Transverse colon (tissue), 4 donors: ENCODE data around the gene TEKT2. TPM values are rescaled to one million over a fixed set of nuclear protein-coding genes. Genes with fewer than 3 reads are reported as not detected.

Experiments
- DNase-seq: peaks from one replicate; pipeline ENCODE4 v3.0.0-alpha.2; 2019
- H3K27ac ChIP-seq, 4 donors: fragments of 200-600 bp; sonication (generic); 2 replicates each; pipeline ENCODE4 v1.5.1; 2016 to 2018; ENCODE audit warnings: inconsistent platforms in 4 of 4
- H3K27me3 ChIP-seq: fragments of 200-600 bp; sonication (generic); 2 replicates; pipeline ENCODE4 v1.5.1; 2017; ENCODE audit warnings: inconsistent platforms
- H3K36me3 ChIP-seq, 4 donors: fragments of 200-600 bp; sonication (generic); 2 replicates each; pipeline ENCODE4 v1.5.1; 2017 to 2019; ENCODE audit warnings: inconsistent platforms in 4 of 4
- H3K4me1 ChIP-seq, 4 donors: fragments of 200-600 bp; sonication (generic); 2 replicates each; pipeline ENCODE4 v1.5.1; 2017 to 2020; ENCODE audit warnings: inconsistent platforms in 4 of 4
- H3K4me3 ChIP-seq, 4 donors: fragments of 200-600 bp; sonication (generic); 1 replicate in 1 of 4; 2 replicates in 3 of 4; pipeline versions ENCODE4 v1.5.1 to v1.6.1; 2017 to 2019; ENCODE audit warnings: inconsistent platforms in 4 of 4
- H3K9me3 ChIP-seq, 2 donors: fragments of 200-600 bp; sonication (generic); 2 replicates each; pipeline ENCODE4 v1.5.1; 2017 to 2019; ENCODE audit warnings: inconsistent platforms in 2 of 2
- EP300 ChIP-seq: sonication (generic); formaldehyde crosslinking; IDR thresholded peaks from one replicate; pipeline ENCODE4 v1.6.1; 2017; ENCODE audit warnings: antibody characterized with exemption, low read depth
- POLR2A ChIP-seq: fragments of 450-650 bp; IDR thresholded peaks from one replicate; pipeline ENCODE4 v1.6.1; 2016; ENCODE audit warnings: antibody characterized with exemption, mild to moderate bottlenecking, moderate library complexity
- POLR2AphosphoS5 ChIP-seq, 3 donors: sonication (generic); formaldehyde crosslinking; IDR thresholded peaks; one replicate each; pipeline ENCODE4 v1.6.1; 2016; ENCODE audit warnings: antibody characterized with exemption in 3 of 3
- WGBS, 2 donors: methylation state at CpG; one replicate each; pipeline ENCODE4 v1.1.5; 2018; ENCODE audit warnings: low coverage in 1 of 2; 5-methylcytosine and 5-hydroxymethylcytosine counted together
- in situ Hi-C, 4 donors: fragments of 200-750 bp; cut with MboI; loops; one replicate each; pipeline versions ENCODE4 v1.15.0 to v1.15.1; 2017; ENCODE audit warnings: low sequenced_read_pairs in 3 of 4, low pct_ligation_motif_present in 1 of 4, low pct_unique_long_range_greater_than_20kb in 1 of 4
- intact Hi-C: fragments of 100-400 bp; cut with DNase I; formaldehyde crosslinking; loops from one replicate; pipeline ENCODE4 v1.15.1; 2023; ENCODE audit warnings: low total_unique reads
- total RNA-seq, 4 donors: library from RNA; depleted of rRNA; stranded (reverse); fragments of >200 nt; gene quantifications; one replicate each; pipeline ENCODE4 v1.1.0, GENCODE V29; 2016
- TF ChIP-seq, protein P1 (sequence below), 5 experiments: fragments of 200-600 bp in 3 of 5; fragments of 450-650 bp in 2 of 5; sonication (generic) in 3 of 5; IDR thresholded peaks; 1 replicate in 2 of 5; 2 replicates in 3 of 5; pipeline ENCODE4 v1.5.1; 2016 to 2017; ENCODE audit warnings: antibody characterized with exemption in 5 of 5, inconsistent platforms in 3 of 5, mild to moderate bottlenecking in 2 of 5, moderate library complexity in 1 of 5

The TEKT2 gene
- total RNA-seq, 4 donors from 2014 or later = not detected

DNA sequence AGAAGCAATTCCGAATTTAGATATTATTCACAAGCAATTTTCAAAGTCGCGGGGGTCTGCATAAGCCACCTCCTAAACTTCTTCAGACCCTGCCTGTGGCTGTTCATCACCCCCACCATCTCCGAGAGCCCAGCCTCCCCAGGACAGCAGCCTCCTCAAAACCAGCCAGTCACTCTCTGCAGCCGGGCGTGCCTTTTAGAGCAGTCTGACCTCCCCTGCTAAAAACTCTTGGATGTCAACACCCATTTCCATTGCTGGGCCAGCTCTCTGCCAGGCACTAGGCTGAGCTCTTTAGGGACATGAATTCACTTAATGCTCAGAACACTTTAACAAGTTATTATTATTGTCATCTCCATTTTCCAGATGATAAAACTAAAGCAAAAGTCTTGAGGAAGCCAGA, 16.5 kb downstream of the TEKT2 start:
- no peaks in the 10 kb centered on the region for H3K27me3 ChIP-seq
- no peak overlapping the region for H3K4me3 ChIP-seq
- DNase-seq = no peak
- H3K36me3 ChIP-seq = no peaks in the 10 kb centered on the region
- no peak overlapping the region for H3K27ac ChIP-seq
- no peaks in the 10 kb centered on the region for H3K9me3 ChIP-seq
- no peak for TF ChIP-seq EP300
- no peak for TF ChIP-seq POLR2A
- TF ChIP-seq POLR2AphosphoS5 (IDR thresholded peaks at IDR 0.05) = no peak
- TF ChIP-seq, protein P1, sequence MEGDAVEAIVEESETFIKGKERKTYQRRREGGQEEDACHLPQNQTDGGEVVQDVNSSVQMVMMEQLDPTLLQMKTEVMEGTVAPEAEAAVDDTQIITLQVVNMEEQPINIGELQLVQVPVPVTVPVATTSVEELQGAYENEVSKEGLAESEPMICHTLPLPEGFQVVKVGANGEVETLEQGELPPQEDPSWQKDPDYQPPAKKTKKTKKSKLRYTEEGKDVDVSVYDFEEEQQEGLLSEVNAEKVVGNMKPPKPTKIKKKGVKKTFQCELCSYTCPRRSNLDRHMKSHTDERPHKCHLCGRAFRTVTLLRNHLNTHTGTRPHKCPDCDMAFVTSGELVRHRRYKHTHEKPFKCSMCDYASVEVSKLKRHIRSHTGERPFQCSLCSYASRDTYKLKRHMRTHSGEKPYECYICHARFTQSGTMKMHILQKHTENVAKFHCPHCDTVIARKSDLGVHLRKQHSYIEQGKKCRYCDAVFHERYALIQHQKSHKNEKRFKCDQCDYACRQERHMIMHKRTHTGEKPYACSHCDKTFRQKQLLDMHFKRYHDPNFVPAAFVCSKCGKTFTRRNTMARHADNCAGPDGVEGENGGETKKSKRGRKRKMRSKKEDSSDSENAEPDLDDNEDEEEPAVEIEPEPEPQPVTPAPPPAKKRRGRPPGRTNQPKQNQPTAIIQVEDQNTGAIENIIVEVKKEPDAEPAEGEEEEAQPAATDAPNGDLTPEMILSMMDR (IDR thresholded peaks at IDR 0.05) = no peak
- in situ Hi-C loops = loop anchor here in 3 of 4 donors (10.0 to 25.0 kb wide), 5 partner anchors 84 to 312 kb away; no protein-coding TSS in a partner anchor
- WGBS, 2 donors = 69% methylated on average over 6 of the region's 6 CpGs; no CpG with 5 or more reads in 1 of the 2 donors
- intact Hi-C loops = no loop called here
- peaks cover 0 to 8% (median 3%) of the 10 kb centered on the region in 4 donors for H3K4me1 ChIP-seq

DNA sequence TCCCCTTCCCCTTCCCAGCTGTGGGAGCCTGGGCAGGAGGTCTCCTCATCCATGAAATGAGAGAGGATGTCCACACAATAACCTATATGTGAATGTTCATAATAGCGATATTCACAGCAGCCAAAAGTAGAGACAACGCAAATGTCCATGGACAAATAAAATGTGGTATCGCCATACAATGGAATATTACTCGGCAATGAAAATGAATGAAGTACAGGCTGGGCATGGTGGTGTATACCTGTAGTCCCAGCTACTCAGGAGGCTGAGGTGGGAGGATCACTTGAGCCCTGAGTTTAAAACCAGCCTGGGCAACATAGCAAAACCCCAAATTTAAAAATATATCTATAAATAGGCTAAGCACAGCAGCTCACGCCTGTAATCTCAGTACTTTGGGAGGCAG, 17.7 kb downstream of the TEKT2 start:
- no peaks in the 10 kb centered on the region for H3K27me3 ChIP-seq
- H3K27ac ChIP-seq = no peak overlapping the region
- no peak overlapping the region for H3K4me3 ChIP-seq
- 98 to 100% methylated on average over 4 to 5 of the region's 5 CpGs for WGBS, 2 donors
- no peaks in the 10 kb centered on the region for H3K9me3 ChIP-seq
- DNase-seq = no peak
- in situ Hi-C loops = loop anchor here in 3 of 4 donors (10.0 to 25.0 kb wide), 5 partner anchors 83 to 311 kb away; no protein-coding TSS in a partner anchor
- TF ChIP-seq, protein P1 (IDR thresholded peaks at IDR 0.05) = no peak
- TF ChIP-seq POLR2AphosphoS5 (IDR thresholded peaks at IDR 0.05) (no peak), POLR2A (no peak), EP300 (no peak)
- intact Hi-C loops = no loop called here
- H3K36me3 ChIP-seq = no peaks in the 10 kb centered on the region
- H3K4me1 ChIP-seq = peaks cover 0 to 8% (median 3%) of the 10 kb centered on the region in 4 donors

DNA sequence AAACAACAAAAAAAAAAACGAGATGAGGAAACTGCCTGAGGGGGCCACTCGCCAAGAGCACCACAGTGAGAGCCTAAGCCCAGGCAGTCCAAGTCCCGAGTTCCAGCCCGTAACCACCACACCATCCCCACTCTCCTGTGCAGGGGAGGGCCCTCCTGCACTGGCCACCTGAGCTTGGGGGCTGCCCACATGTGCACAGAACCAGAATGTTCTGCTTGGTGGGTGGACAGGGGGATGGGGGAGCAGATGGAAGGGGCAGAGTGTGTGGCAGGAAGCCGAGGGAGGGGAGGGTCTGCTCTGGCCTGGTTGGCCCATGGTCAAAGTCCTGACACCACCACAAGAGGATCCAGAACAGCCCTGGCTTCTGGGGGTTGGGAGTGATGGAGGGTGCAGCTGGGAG, 22.4 kb downstream of the TEKT2 start:
- no peaks in the 10 kb centered on the region for H3K9me3 ChIP-seq
- no peak for DNase-seq
- no peaks in the 10 kb centered on the region for H3K36me3 ChIP-seq
- WGBS, 2 donors = 49% methylated on average over 5 of the region's 5 CpGs; no CpG with 5 or more reads in 1 of the 2 donors
- H3K4me1 ChIP-seq = peaks cover 0 to 5% (median 0%) of the 10 kb centered on the region in 4 donors
- no peaks in the 10 kb centered on the region for H3K27me3 ChIP-seq
- TF ChIP-seq, protein P1 (IDR thresholded peaks at IDR 0.05) = no peak
- TF ChIP-seq EP300 = no peak
- no peak for TF ChIP-seq POLR2A
- TF ChIP-seq POLR2AphosphoS5 (IDR thresholded peaks at IDR 0.05) = no peak
- H3K27ac ChIP-seq = no peak overlapping the region
- intact Hi-C loops = no loop called here
- in situ Hi-C loops = loop anchor here in 3 of 4 donors (10.0 to 25.0 kb wide), 5 partner anchors 79 to 306 kb away; no protein-coding TSS in a partner anchor
- no peak overlapping the region for H3K4me3 ChIP-seq

DNA sequence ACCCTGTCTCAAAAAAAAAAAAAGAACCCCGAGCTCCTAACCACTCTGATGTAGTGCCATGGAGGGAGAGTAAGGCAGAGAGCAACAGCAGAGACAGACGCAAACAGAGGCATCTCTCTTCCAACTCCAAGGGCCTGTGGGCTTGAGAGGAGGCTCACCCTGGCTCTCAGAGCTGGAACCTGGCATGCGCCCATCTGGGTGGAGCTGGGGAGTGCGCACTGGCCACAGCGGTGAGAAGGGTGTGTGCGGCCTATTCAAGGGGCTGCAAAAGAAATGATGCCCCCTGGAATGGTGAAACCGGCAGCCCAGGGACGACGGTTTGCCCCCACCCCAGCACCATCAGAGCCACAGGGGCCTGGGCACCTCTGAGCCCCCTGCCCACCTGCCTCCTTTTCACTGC, 23.5 kb downstream of the TEKT2 start:
- H3K27ac ChIP-seq = no peak overlapping the region
- H3K27me3 ChIP-seq = no peaks in the 10 kb centered on the region
- in situ Hi-C loops (loop anchor here in 3 of 4 donors (10.0 to 25.0 kb wide), 5 partner anchors 77 to 305 kb away; no protein-coding TSS in a partner anchor), intact Hi-C loops (no loop called here)
- 80 to 87% methylated on average over 2 to 9 of the region's 9 CpGs for WGBS, 2 donors
- peaks cover 0 to 5% (median 0%) of the 10 kb centered on the region in 4 donors for H3K4me1 ChIP-seq
- H3K36me3 ChIP-seq = no peaks in the 10 kb centered on the region
- DNase-seq = no peak
- no peaks in the 10 kb centered on the region for H3K9me3 ChIP-seq
- TF ChIP-seq POLR2AphosphoS5 (IDR thresholded peaks at IDR 0.05) (no peak), EP300 (no peak), POLR2A (no peak)
- TF ChIP-seq, protein P1 (IDR thresholded peaks at IDR 0.05) = no peak
- H3K4me3 ChIP-seq = no peak overlapping the region
